ENCODE data around the gene PLEKHM3.

DNA sequence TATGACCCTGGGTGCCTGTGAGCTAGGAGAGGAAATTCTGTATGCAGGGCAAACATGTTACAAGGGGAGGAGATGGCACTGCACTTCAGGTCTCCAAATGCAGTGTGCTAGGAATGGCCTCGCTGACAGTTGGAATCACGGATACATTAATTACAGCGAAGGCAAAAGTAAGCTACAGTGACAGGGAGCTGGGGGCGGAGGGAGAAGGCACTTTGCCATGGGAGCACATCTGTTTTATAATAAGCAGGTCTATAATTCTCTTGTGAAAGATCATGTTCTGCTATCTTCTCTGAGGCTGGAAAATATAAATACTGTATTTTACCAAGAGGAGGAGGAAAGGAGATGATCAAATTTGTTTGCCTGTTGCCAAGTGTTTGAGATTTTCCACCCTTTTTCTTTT, 199.3 kb downstream of the PLEKHM3 start:
- TF ChIP-seq, protein P1, sequence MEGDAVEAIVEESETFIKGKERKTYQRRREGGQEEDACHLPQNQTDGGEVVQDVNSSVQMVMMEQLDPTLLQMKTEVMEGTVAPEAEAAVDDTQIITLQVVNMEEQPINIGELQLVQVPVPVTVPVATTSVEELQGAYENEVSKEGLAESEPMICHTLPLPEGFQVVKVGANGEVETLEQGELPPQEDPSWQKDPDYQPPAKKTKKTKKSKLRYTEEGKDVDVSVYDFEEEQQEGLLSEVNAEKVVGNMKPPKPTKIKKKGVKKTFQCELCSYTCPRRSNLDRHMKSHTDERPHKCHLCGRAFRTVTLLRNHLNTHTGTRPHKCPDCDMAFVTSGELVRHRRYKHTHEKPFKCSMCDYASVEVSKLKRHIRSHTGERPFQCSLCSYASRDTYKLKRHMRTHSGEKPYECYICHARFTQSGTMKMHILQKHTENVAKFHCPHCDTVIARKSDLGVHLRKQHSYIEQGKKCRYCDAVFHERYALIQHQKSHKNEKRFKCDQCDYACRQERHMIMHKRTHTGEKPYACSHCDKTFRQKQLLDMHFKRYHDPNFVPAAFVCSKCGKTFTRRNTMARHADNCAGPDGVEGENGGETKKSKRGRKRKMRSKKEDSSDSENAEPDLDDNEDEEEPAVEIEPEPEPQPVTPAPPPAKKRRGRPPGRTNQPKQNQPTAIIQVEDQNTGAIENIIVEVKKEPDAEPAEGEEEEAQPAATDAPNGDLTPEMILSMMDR (conservative IDR thresholded peaks at IDR 0.05; ENCODE audit: low read depth in 2 of 2), result no peak
- TF ChIP-seq POLR2AphosphoS5 (IDR thresholded peaks at IDR 0.05; ENCODE audit: low read depth) (no peak), ZNF331 (CRISPR knock-in tag; IDR thresholded peaks at IDR 0.05; ENCODE audit: low read depth) (no peak), EZH2phosphoT487 (IDR thresholded peaks at IDR 0.05; ENCODE audit: unreplicated experiment) (no peak)
- TF ChIP-seq, protein P2, sequence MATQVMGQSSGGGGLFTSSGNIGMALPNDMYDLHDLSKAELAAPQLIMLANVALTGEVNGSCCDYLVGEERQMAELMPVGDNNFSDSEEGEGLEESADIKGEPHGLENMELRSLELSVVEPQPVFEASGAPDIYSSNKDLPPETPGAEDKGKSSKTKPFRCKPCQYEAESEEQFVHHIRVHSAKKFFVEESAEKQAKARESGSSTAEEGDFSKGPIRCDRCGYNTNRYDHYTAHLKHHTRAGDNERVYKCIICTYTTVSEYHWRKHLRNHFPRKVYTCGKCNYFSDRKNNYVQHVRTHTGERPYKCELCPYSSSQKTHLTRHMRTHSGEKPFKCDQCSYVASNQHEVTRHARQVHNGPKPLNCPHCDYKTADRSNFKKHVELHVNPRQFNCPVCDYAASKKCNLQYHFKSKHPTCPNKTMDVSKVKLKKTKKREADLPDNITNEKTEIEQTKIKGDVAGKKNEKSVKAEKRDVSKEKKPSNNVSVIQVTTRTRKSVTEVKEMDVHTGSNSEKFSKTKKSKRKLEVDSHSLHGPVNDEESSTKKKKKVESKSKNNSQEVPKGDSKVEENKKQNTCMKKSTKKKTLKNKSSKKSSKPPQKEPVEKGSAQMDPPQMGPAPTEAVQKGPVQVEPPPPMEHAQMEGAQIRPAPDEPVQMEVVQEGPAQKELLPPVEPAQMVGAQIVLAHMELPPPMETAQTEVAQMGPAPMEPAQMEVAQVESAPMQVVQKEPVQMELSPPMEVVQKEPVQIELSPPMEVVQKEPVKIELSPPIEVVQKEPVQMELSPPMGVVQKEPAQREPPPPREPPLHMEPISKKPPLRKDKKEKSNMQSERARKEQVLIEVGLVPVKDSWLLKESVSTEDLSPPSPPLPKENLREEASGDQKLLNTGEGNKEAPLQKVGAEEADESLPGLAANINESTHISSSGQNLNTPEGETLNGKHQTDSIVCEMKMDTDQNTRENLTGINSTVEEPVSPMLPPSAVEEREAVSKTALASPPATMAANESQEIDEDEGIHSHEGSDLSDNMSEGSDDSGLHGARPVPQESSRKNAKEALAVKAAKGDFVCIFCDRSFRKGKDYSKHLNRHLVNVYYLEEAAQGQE (IDR thresholded peaks at IDR 0.05; ENCODE audit: unreplicated experiment), result no peak
- TF ChIP-seq, protein P3, sequence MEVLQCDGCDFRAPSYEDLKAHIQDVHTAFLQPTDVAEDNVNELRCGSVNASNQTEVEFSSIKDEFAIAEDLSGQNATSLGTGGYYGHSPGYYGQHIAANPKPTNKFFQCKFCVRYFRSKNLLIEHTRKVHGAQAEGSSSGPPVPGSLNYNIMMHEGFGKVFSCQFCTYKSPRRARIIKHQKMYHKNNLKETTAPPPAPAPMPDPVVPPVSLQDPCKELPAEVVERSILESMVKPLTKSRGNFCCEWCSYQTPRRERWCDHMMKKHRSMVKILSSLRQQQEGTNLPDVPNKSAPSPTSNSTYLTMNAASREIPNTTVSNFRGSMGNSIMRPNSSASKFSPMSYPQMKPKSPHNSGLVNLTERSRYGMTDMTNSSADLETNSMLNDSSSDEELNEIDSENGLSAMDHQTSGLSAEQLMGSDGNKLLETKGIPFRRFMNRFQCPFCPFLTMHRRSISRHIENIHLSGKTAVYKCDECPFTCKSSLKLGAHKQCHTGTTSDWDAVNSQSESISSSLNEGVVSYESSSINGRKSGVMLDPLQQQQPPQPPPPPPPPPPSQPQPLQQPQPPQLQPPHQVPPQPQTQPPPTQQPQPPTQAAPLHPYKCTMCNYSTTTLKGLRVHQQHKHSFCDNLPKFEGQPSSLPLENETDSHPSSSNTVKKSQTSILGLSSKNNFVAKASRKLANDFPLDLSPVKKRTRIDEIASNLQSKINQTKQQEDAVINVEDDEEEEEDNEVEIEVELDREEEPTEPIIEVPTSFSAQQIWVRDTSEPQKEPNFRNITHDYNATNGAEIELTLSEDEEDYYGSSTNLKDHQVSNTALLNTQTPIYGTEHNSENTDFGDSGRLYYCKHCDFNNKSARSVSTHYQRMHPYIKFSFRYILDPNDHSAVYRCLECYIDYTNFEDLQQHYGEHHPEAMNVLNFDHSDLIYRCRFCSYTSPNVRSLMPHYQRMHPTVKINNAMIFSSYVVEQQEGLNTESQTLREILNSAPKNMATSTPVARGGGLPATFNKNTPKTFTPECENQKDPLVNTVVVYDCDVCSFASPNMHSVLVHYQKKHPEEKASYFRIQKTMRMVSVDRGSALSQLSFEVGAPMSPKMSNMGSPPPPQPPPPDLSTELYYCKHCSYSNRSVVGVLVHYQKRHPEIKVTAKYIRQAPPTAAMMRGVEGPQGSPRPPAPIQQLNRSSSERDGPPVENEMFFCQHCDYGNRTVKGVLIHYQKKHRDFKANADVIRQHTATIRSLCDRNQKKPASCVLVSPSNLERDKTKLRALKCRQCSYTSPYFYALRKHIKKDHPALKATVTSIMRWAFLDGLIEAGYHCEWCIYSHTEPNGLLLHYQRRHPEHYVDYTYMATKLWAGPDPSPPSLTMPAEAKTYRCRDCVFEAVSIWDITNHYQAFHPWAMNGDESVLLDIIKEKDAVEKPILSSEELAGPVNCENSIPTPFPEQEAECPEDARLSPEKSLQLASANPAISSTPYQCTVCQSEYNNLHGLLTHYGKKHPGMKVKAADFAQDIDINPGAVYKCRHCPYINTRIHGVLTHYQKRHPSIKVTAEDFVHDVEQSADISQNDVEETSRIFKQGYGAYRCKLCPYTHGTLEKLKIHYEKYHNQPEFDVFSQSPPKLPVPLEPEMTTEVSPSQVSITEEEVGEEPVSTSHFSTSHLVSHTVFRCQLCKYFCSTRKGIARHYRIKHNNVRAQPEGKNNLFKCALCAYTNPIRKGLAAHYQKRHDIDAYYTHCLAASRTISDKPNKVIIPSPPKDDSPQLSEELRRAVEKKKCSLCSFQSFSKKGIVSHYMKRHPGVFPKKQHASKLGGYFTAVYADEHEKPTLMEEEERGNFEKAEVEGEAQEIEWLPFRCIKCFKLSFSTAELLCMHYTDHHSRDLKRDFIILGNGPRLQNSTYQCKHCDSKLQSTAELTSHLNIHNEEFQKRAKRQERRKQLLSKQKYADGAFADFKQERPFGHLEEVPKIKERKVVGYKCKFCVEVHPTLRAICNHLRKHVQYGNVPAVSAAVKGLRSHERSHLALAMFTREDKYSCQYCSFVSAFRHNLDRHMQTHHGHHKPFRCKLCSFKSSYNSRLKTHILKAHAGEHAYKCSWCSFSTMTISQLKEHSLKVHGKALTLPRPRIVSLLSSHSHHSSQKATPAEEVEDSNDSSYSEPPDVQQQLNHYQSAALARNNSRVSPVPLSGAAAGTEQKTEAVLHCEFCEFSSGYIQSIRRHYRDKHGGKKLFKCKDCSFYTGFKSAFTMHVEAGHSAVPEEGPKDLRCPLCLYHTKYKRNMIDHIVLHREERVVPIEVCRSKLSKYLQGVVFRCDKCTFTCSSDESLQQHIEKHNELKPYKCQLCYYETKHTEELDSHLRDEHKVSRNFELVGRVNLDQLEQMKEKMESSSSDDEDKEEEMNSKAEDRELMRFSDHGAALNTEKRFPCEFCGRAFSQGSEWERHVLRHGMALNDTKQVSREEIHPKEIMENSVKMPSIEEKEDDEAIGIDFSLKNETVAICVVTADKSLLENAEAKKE (CRISPR knock-in tag; IDR thresholded peaks at IDR 0.05), result no peak

Data from GM23338 (cell line).